Activated CD8-positive, alpha-beta T cell treated with anti-CD3 and anti-CD28 coated beads for 36 hours (primary cell): ENCODE measurements around the gene CRIM1. TPM values are rescaled to one million over a fixed set of nuclear protein-coding genes. Genes with fewer than 3 reads are reported as not detected.

Experiments used
- ATAC-seq: fragments of 200-7000 bp; cut with Tn5 transposase; one replicate; pipeline ENCODE4 v1.10.0; 2021; ENCODE audit warnings: mild to moderate bottlenecking, moderate library complexity
- CTCF ChIA-PET: fragments of 350-600 bp; sonication (Branson Sonifier 250); formaldehyde crosslinking; loops from one replicate; lab custom pipeline; 2021; ENCODE audit warnings: antibody characterized with exemption; lab: Charles Lee
- POLR2A ChIA-PET: fragments of 350-600 bp; sonication (Branson Sonifier 250); formaldehyde crosslinking; loops from one replicate; lab custom pipeline; 2021; ENCODE audit warnings: antibody characterized with exemption; lab: Charles Lee
- DNase-seq: peaks from one replicate; pipeline ENCODE4 v3.0.0-alpha.2; 2020
- H3K27ac Mint-ChIP-seq: one replicate; pipeline ENCODE4 v1.8.0; 2021; ENCODE audit warnings: mild to moderate bottlenecking, mixed read lengths
- H3K27me3 Mint-ChIP-seq: one replicate; pipeline ENCODE4 v1.8.0; 2021; ENCODE audit warnings: mixed read lengths
- H3K36me3 Mint-ChIP-seq: one replicate; pipeline ENCODE4 v1.8.0; 2021; ENCODE audit warnings: low read depth, mixed read lengths
- H3K4me1 Mint-ChIP-seq: one replicate; pipeline ENCODE4 v1.8.0; 2021; ENCODE audit warnings: low read depth, mixed read lengths
- H3K4me3 Mint-ChIP-seq: one replicate; pipeline ENCODE4 v1.8.0; 2021; ENCODE audit warnings: mild to moderate bottlenecking, moderate library complexity, mixed read lengths
- H3K9me3 Mint-ChIP-seq: one replicate; pipeline ENCODE4 v1.8.0; 2021; ENCODE audit warnings: mixed read lengths
- CTCF ChIP-seq: fragments of 200-600 bp; IDR thresholded peaks from one replicate; pipeline ENCODE4 v1.8.0; 2022; ENCODE audit warnings: antibody characterized with exemption, mild to moderate bottlenecking
- intact Hi-C: fragments of 100-400 bp; cut with micrococcal nuclease; formaldehyde crosslinking; loops from one replicate; pipeline ENCODE4 v1.10.0; 2022
- total RNA-seq, 2 experiments: library from RNA; stranded (reverse); gene quantifications; one replicate each; pipeline ENCODE4 v1.2.3, GENCODE V29; 2021

Gene CRIM1
- total RNA-seq, 2 experiments from 2014 or later: 14.4 to 15.9 TPM

- intact Hi-C loops: no loop called here
- DNase-seq (no peak), ATAC-seq (no peak)
- ChIA-PET POLR2A (no interaction called here), CTCF (interaction anchor here (1.1 kb wide), 1 partner anchor 38 kb away, joined by 3 read pairs; no protein-coding TSS in a partner anchor)
- peaks cover 12% of the 10 kb centered on the region for H3K4me1 Mint-ChIP-seq
- no peaks in the 10 kb centered on the region for H3K36me3 Mint-ChIP-seq
- no peak overlapping the region for H3K4me3 Mint-ChIP-seq
- no peak overlapping the region for H3K27ac Mint-ChIP-seq
- H3K27me3 Mint-ChIP-seq: no peaks in the 10 kb centered on the region
- TF ChIP-seq CTCF: no peak
- no peaks in the 10 kb centered on the region for H3K9me3 Mint-ChIP-seq
These were observed 34.0 kb downstream of the CRIM1 start for GRCh38 chr2:36389577-36389976.

- no peak for TF ChIP-seq CTCF
- Mint-ChIP-seq H3K4me3 (no peak overlapping the region), H3K36me3 (peaks cover 2% of the 10 kb centered on the region), H3K27ac (no peak overlapping the region), H3K4me1 (peaks cover 2% of the 10 kb centered on the region), H3K27me3 (no peaks in the 10 kb centered on the region), H3K9me3 (no peaks in the 10 kb centered on the region)
- intact Hi-C loops: no loop called here
- ChIA-PET POLR2A (no interaction called here), CTCF (no interaction called here)
- no peak for DNase-seq
- ATAC-seq: no peak
These were observed 37.1 kb downstream of the CRIM1 start for GRCh38 chr2:36392571-36393255.

GRCh38 chr2:36393738-36394256, 38.2 kb downstream of the CRIM1 start:
- TF ChIP-seq CTCF: no peak
- no peak for DNase-seq
- no peak overlapping the region for H3K4me3 Mint-ChIP-seq
- ATAC-seq: no peak
- H3K9me3 Mint-ChIP-seq: no peaks in the 10 kb centered on the region
- POLR2A ChIA-PET: no interaction called here
- H3K27ac Mint-ChIP-seq: no peak overlapping the region
- no peaks in the 10 kb centered on the region for H3K27me3 Mint-ChIP-seq
- H3K36me3 Mint-ChIP-seq: peaks cover 2% of the 10 kb centered on the region
- CTCF ChIA-PET: no interaction called here
- H3K4me1 Mint-ChIP-seq: no peaks in the 10 kb centered on the region
- intact Hi-C loops: no loop called here

- H3K4me1 Mint-ChIP-seq: no peaks in the 10 kb centered on the region
- no peaks in the 10 kb centered on the region for H3K9me3 Mint-ChIP-seq
- ATAC-seq (no peak), DNase-seq (no peak)
- intact Hi-C loops: no loop called here
- no peaks in the 10 kb centered on the region for H3K27me3 Mint-ChIP-seq
- no peak overlapping the region for H3K4me3 Mint-ChIP-seq
- ChIA-PET CTCF (no interaction called here), POLR2A (no interaction called here)
- no peak for TF ChIP-seq CTCF
- H3K36me3 Mint-ChIP-seq: peaks cover 2% of the 10 kb centered on the region
- no peak overlapping the region for H3K27ac Mint-ChIP-seq
These were observed 39.2 kb downstream of the CRIM1 start for GRCh38 chr2:36394804-36395203.

GRCh38 chr2:36395866-36396265, 40.3 kb downstream of the CRIM1 start:
- peaks cover 2% of the 10 kb centered on the region for H3K36me3 Mint-ChIP-seq
- ATAC-seq: no peak
- H3K4me1 Mint-ChIP-seq: no peaks in the 10 kb centered on the region
- H3K27ac Mint-ChIP-seq: no peak overlapping the region
- H3K27me3 Mint-ChIP-seq: no peaks in the 10 kb centered on the region
- DNase-seq: no peak
- no peaks in the 10 kb centered on the region for H3K9me3 Mint-ChIP-seq
- TF ChIP-seq CTCF: no peak
- POLR2A ChIA-PET: no interaction called here
- H3K4me3 Mint-ChIP-seq: no peak overlapping the region
- CTCF ChIA-PET: no interaction called here
- intact Hi-C loops: no loop called here
